C4-2B (cell line): ENCODE measurements around the gene EMID1.

Source experiments
- CTCF ChIP-seq: fragments of 450-650 bp; conservative IDR thresholded peaks from 2 replicates; pipeline ENCODE4 v1.5.1; 2017; ENCODE audit warnings: mild to moderate bottlenecking
- ZFX ChIP-seq: fragments of 450-650 bp; IDR thresholded peaks from 2 replicates; pipeline ENCODE4 v1.6.1; 2017

- no peak for TF ChIP-seq CTCF
- no peak for TF ChIP-seq ZFX
These were observed 47.1 kb upstream of the EMID1 start for GRCh38 chr22:29158546-29158945.
